ENCODE measurements around the gene C3orf62. TPM values are rescaled to one million over a fixed set of nuclear protein-coding genes. Genes with fewer than 3 reads are reported as not detected.

C3orf62 gene
- total RNA-seq, 1 donor from 2014 or later = 5.3 TPM

GRCh38 chr3:49260806-49261324 lies 16.2 kb downstream of the C3orf62 start:
- ChIA-PET CTCF (no interaction called here), POLR2A (no interaction called here)
- Mint-ChIP-seq H3K9me3 (no peaks in the 10 kb centered on the region), H3K36me3 (ENCODE audit: low read depth) (no peaks in the 10 kb centered on the region), H3K27me3 (no peaks in the 10 kb centered on the region), H3K4me1 (no peaks in the 10 kb centered on the region), H3K27ac (no peak overlapping the region), H3K4me3 (no peak overlapping the region)
- ATAC-seq (ENCODE audit: low read depth) = no peak
- TF ChIP-seq CTCF (IDR thresholded peaks at IDR 0.05) = no peak
- intact Hi-C loops (cut with micrococcal nuclease) = no loop called here
- no peak for DNase-seq

- DNase-seq = no peak
- H3K27ac Mint-ChIP-seq = no peak overlapping the region
These were observed 19.8 kb downstream of the C3orf62 start for GRCh38 chr3:49257187-49257586.

GRCh38 chr3:49255718-49256511 lies 21.1 kb downstream of the C3orf62 start:
- Mint-ChIP-seq H3K4me1 (no peaks in the 10 kb centered on the region), H3K36me3 (ENCODE audit: low read depth) (no peaks in the 10 kb centered on the region), H3K27me3 (no peaks in the 10 kb centered on the region), H3K27ac (no peak overlapping the region), H3K9me3 (no peaks in the 10 kb centered on the region), H3K4me3 (no peak overlapping the region)
- ATAC-seq (ENCODE audit: low read depth) (no peak), DNase-seq (no peak)
- CTCF ChIA-PET = no interaction called here
- intact Hi-C loops (cut with micrococcal nuclease) = no loop called here
- TF ChIP-seq CTCF (IDR thresholded peaks at IDR 0.05) = no peak
- POLR2A ChIA-PET = interaction anchor here (0.7 kb wide), 1 partner anchor 29 kb away, joined by 5 read pairs; no protein-coding TSS in a partner anchor

More at GRCh38 chr3:49257187-49257586, 19.8 kb downstream of the C3orf62 start:
- H3K27me3 Mint-ChIP-seq = no peaks in the 10 kb centered on the region
- no peaks in the 10 kb centered on the region for H3K9me3 Mint-ChIP-seq
- no peak overlapping the region for H3K4me3 Mint-ChIP-seq
- TF ChIP-seq CTCF (IDR thresholded peaks at IDR 0.05) = no peak
- ChIA-PET CTCF (no interaction called here), POLR2A (no interaction called here)
- intact Hi-C loops (cut with micrococcal nuclease) = no loop called here
- H3K4me1 Mint-ChIP-seq = no peaks in the 10 kb centered on the region
- no peak for ATAC-seq (ENCODE audit: low read depth)
- H3K36me3 Mint-ChIP-seq (ENCODE audit: low read depth) = no peaks in the 10 kb centered on the region

GRCh38 chr3:49255112-49255511 lies 21.9 kb downstream of the C3orf62 start:
- Mint-ChIP-seq H3K27ac (no peak overlapping the region), H3K9me3 (no peaks in the 10 kb centered on the region), H3K27me3 (no peaks in the 10 kb centered on the region), H3K36me3 (ENCODE audit: low read depth) (no peaks in the 10 kb centered on the region), H3K4me3 (no peak overlapping the region), H3K4me1 (no peaks in the 10 kb centered on the region)
- POLR2A ChIA-PET = interaction anchor here (0.7 kb wide), 1 partner anchor 30 kb away, joined by 5 read pairs; no protein-coding TSS in a partner anchor
- ATAC-seq (ENCODE audit: low read depth) = no peak
- DNase-seq = no peak
- intact Hi-C loops (cut with micrococcal nuclease) = no loop called here
- CTCF ChIA-PET = no interaction called here
- no peak for TF ChIP-seq CTCF (IDR thresholded peaks at IDR 0.05)

GRCh38 chr3:49253512-49253911 lies 23.5 kb downstream of the C3orf62 start:
- POLR2A ChIA-PET = no interaction called here
- H3K4me1 Mint-ChIP-seq = peaks cover 4% of the 10 kb centered on the region
- no peaks in the 10 kb centered on the region for H3K27me3 Mint-ChIP-seq
- CTCF ChIA-PET = no interaction called here
- TF ChIP-seq CTCF (IDR thresholded peaks at IDR 0.05) = no peak
- DNase-seq (no peak), ATAC-seq (ENCODE audit: low read depth) (no peak)
- no peaks in the 10 kb centered on the region for H3K9me3 Mint-ChIP-seq
- no peak overlapping the region for H3K4me3 Mint-ChIP-seq
- H3K36me3 Mint-ChIP-seq (ENCODE audit: low read depth) = no peaks in the 10 kb centered on the region
- intact Hi-C loops (cut with micrococcal nuclease) = no loop called here
- no peak overlapping the region for H3K27ac Mint-ChIP-seq

Measured in activated B cell treated with CpG ODN at 0.5 μM for 24 hours (primary cell).